NCI-H1092 treated with DMSO at 0.1 percent for 48 hours (cell line): ENCODE measurements around the gene SNX15.
A peak's percentile ranks its signal among the peaks of the same experiment; 100 is the strongest.
"Not testable (repeated sequence)": the region's sequence is repeated elsewhere in the genome, so short reads cannot be mapped to it uniquely, and the experiment has no call there.

Source experiments
- DNase-seq: peaks from one replicate; lab custom pipeline; 2025; lab: John Stamatoyannopoulos, UW

SNX15 gene

GRCh38 chr11:65027213-65028067, at the start of gene SNX15:
TSS of gene SNX15 (plus strand) at chr11:65027439. CDS start at chr11:65027538, 99 bp downstream.
- peak; percentile 99 for DNase-seq

- DNase-seq = not testable (repeated sequence)
These were observed 43.9 kb upstream of the SNX15 start for GRCh38 chr11:64983339-64983738.

DNA sequence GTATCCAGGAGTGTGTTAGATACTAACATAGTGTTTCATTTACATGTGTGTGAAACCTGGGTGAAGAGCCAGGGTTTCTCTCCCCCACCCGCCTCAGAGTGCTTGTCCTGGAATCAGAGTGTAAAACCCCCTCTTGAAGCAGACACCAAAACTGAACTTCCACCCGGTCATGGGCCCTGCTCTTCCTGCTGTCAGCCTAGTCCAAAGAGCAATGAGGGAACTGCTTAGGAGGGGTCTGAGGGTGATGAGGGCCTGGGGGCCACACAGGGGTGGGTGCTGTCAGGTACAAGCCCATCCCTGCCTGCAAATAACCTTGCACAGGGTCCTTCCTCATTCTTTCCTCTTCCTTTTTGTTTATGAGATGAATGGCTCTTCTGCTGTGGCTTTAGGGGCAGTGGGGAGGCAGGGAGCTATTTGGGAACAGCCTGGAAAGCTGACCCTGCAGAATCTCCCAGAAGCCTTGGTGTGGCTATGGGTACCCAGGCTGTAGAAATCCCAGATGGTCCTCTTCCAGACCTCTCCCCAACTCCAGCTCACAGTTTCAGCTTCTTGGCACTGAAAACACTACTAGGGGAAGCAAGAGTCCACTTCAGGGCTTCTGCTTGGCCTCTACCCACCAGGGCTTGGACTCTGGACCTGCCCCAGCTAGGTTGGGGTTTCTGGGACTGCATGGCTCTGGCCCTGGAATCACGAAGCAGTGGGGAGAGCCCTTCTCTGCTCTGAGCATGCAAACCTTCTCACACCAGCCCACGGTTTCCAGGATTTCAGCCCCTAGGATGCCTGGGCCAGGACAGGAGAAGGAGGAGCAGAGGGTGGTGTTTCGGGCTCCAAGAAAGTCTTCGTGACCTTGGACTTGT, 39.0 kb upstream of the SNX15 start:
- no peak for DNase-seq

GRCh38 chr11:64989416-64989815, 37.8 kb upstream of the SNX15 start:
- DNase-seq = no peak

- DNase-seq = no peak
These were observed 36.9 kb upstream of the SNX15 start for GRCh38 chr11:64990222-64990923.

DNA sequence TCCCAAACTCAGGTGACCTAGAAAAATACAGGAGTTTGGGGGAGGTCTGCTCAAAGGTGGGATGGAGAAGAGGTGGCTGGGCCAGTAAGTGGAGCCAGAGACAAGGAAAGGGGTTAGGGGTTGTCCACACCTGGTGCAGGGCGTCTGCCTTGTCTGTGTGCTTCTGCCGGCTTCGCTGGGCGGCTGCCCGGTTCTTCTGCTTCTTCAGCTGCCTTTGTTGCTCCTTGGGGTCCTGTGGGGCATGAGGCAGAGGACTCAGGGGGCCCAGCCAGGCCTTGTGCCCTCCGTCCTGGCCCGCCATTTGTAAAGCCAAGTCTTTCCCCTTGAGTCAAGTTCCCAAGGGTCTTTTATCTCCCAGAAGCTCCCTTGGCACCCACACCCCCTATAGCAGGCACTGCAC, 32.9 kb upstream of the SNX15 start:
- DNase-seq = no peak

- DNase-seq = no peak
These were observed 30.9 kb upstream of the SNX15 start for GRCh38 chr11:64996327-64996709.

- peak; percentile 69 for DNase-seq
These were observed 30.4 kb upstream of the SNX15 start, which contains the start of gene BATF2 for GRCh38 chr11:64996710-64997380. TSS of gene BATF2 (minus strand) at chr11:64996971. CDS start at chr11:64996914, 57 bp downstream.

- DNase-seq = no peak
These were observed 29.1 kb upstream of the SNX15 start for GRCh38 chr11:64998141-64998540.

DNA sequence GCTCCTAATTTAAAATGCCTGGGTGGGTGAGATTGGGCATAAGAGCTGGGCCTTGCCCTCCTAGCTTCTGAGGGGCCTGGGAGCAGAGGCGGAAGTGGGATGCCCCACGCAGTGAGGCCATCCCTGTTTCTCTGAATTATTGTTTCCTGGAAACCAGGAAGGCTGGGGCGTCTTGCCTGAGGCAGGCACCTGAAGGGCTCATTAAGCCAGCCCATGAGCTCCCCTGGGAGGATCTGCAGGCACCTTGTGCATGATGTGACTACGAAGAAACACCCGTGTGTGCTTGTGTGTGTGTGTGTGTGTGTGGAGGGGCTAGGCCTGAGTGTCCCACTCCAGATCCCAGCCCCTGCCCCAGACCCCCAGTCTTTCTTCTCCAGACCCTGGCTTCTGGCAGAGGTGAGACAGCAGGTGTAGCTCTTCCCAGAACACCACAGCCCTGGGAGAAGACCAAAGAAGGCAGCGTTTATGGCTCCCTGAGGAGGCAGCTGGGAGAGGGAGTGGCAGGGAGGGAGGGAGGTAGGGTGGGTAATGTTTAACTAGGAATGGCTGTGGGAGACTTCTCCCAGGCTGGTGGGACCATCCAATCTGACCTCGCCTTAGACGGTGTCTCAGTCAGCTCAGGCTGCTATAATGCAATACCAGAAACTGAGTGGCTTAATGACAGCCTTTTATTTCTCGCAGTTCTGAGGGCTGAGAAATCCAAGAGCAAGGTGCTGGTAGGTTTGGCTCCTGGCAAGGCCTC, 28.4 kb upstream of the SNX15 start:
- no peak for DNase-seq

- no peak for DNase-seq
These were observed 27.8 kb upstream of the SNX15 start for GRCh38 chr11:64999478-64999877.

GRCh38 chr11:65002706-65003105, 24.5 kb upstream of the SNX15 start:
- no peak for DNase-seq

GRCh38 chr11:65003282-65003681, 24.0 kb upstream of the SNX15 start:
- no peak for DNase-seq

- DNase-seq = not testable (repeated sequence)
These were observed 23.3 kb upstream of the SNX15 start for GRCh38 chr11:65003968-65004367.

DNA sequence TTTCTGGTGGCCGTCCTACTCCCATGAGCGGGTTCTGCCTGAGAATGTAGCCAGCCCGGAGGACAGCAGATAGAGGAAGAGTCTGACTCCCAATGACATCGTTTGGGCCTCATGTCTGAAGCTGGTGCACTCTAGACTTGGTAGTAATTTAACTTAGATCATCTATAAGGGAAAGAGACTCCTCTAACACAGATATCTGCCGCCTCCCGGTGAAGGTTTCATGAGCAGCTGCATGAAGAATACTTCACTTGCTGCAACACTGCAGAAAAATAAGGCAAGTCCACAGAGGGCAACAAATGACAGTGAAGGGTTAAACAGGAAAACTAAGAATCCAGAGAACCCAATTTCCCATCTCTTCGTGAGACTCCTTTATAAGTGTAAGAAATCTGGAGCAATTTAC, 19.2 kb upstream of the SNX15 start:
- no peak for DNase-seq

GRCh38 chr11:65008873-65009272, 18.4 kb upstream of the SNX15 start:
- DNase-seq = no peak

- peak; percentile 90 for DNase-seq
These were observed 13.9 kb upstream of the SNX15 start for GRCh38 chr11:65013130-65013887.

DNA sequence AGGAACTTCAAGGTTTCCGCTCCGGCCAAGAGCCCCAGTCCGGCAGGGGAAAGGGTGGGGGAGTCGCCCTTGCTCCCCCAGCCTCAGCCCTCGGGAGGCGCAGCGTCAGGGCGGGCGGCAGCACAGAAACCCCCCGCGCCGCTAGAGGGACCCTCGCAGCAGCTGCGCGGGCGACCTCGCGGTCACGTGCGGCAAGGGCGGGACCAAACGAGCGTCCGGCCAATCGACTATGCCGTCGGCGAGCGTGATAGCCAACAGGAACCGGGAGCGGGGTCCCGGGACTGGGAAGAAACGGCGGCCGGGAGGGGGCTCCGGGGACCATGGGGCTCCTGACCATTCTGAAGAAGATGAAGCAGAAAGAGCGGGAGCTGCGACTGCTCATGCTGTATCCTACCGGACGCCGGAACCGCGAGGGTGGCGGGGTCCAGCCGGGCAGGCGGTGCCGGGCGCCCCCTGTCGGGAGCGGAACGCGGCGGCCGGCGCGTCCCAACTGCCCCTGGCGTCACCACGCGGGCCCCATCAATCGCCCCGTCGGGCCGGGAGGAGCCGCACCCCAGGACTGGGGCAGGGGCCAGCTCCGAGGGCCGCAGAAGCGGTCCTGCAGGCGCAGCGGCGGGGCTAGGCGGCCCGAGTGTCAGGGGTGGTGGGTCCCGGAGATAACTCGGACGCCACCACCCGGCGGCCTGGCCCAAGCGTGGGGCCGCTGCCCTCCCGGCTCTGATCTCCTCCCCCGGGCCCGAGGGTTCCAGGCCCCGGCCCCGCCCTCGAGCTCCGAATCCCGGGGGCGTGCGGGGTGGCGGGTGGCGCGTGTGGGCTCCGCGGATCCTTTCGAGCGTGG, 13.1 kb upstream of the SNX15 start, which contains the start of gene ARL2:
Gene ARL2, plus strand, starts transcription at position 273 of the 838 bp plus-strand sequence. Its CDS starts 48 bp downstream, at position 321.
- DNase-seq = peak; percentile 91

DNA sequence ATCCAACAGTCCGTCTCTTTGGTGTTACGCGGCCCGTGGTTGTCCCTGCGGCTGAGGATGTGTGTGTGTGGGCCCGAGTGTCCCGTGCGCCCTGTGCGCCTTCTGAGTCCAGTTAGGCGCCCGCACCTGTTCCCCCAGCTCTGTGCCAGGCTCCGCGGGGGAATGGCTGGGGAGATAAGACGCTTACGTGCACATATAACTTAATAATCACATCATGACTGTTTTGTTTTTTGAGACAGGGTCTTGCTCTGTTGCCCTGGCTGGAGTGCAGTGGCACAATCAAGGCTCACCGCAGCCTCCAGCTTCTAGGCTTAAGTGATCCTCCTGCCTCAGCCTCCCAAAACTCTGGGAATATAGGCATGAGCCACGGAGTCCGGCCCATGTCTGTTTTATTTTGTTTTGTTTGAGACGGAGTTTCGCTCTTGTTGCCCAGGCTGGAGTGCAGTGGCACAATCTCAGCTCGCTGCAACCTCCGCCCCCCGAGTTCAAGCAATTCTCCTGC, 12.5 kb upstream of the SNX15 start:
- DNase-seq = no peak
